Naive thymus-derived CD4-positive, alpha-beta T cell (primary cell): ENCODE measurements around the gene ARIH1. TPM values are rescaled to one million over a fixed set of nuclear protein-coding genes. Genes with fewer than 3 reads are reported as not detected.
A peak's percentile ranks its signal among the peaks of the same experiment; 100 is the strongest.

Experiments used
- ATAC-seq: fragments of 150-1000 bp; cut with Tn5 transposase; 2 replicates; pipeline ENCODE4 v1.10.0; 2021; ENCODE audit warnings: mild to moderate bottlenecking, moderate library complexity
- CTCF ChIA-PET: fragments of 350-600 bp; sonication (Branson Sonifier 250); formaldehyde crosslinking; loops from one replicate; lab custom pipeline; 2021; ENCODE audit warnings: antibody characterized with exemption; lab: Charles Lee
- POLR2A ChIA-PET: fragments of 350-600 bp; sonication (Branson Sonifier 250); formaldehyde crosslinking; loops from one replicate; lab custom pipeline; 2021; ENCODE audit warnings: antibody characterized with exemption, inconsistent platforms; lab: Charles Lee
- DNase-seq, 9 donors: peaks; one replicate each; pipeline versions ENCODE4 v3.0.0 to v3.0.0-alpha.2; 2020 to 2022; ENCODE audit warnings: mixed read lengths in 1 of 9
- H3K27ac ChIP-seq: one replicate; pipeline ENCODE4 v1.7.0; 2013; ENCODE audit warnings: mild to moderate bottlenecking, low read depth, low read length, moderate library complexity
- H3K27me3 ChIP-seq, 2 donors: one replicate each; pipeline ENCODE4 v1.7.0; 2013; ENCODE audit warnings: low read length in 2 of 2, mild to moderate bottlenecking in 2 of 2, moderate library complexity in 2 of 2; ENCODE audit not compliant: control insufficient read depth in 2 of 2, insufficient read depth in 2 of 2
- H3K36me3 ChIP-seq, 3 experiments: 1 replicate in 2 of 3; 2 replicates in 1 of 3; pipeline ENCODE4 v1.7.0; 2013; ENCODE audit warnings: low read length in 3 of 3, mild to moderate bottlenecking in 3 of 3, moderate library complexity in 1 of 3; ENCODE audit not compliant: insufficient read depth in 3 of 3, control insufficient read depth in 2 of 3
- H3K4me1 ChIP-seq, 2 donors: one replicate each; pipeline ENCODE4 v1.7.0; 2013; ENCODE audit warnings: low read length in 2 of 2, mild to moderate bottlenecking in 2 of 2, moderate library complexity in 1 of 2; ENCODE audit not compliant: control insufficient read depth in 2 of 2, insufficient read depth in 2 of 2
- H3K4me3 ChIP-seq: 2 replicates; pipeline ENCODE4 v1.7.0; 2013; ENCODE audit warnings: mild to moderate bottlenecking, low read length
- H3K9me3 ChIP-seq, 3 experiments: 1 replicate in 2 of 3; 2 replicates in 1 of 3; pipeline ENCODE4 v1.7.0; 2013; ENCODE audit warnings: low read length in 3 of 3; ENCODE audit not compliant: control insufficient read depth in 2 of 3
- H3K27ac Mint-ChIP-seq, 9 donors: one replicate each; pipeline ENCODE4 v1.8.0; 2020 to 2022; ENCODE audit warnings: mixed read lengths in 9 of 9, mild to moderate bottlenecking in 8 of 9, moderate library complexity in 5 of 9, inconsistent platforms in 2 of 9
- H3K27me3 Mint-ChIP-seq, 5 donors: one replicate each; pipeline ENCODE4 v1.8.0; 2021 to 2022; ENCODE audit warnings: mixed read lengths in 5 of 5, mild to moderate bottlenecking in 1 of 5
- H3K36me3 Mint-ChIP-seq, 5 donors: one replicate each; pipeline ENCODE4 v1.8.0; 2020 to 2022; ENCODE audit warnings: mixed read lengths in 5 of 5, mild to moderate bottlenecking in 3 of 5, inconsistent platforms in 1 of 5
- H3K4me1 Mint-ChIP-seq, 7 donors: one replicate each; pipeline ENCODE4 v1.8.0; 2020 to 2022; ENCODE audit warnings: mixed read lengths in 7 of 7, mild to moderate bottlenecking in 3 of 7, inconsistent platforms in 1 of 7
- H3K4me3 Mint-ChIP-seq, 10 donors: one replicate each; pipeline ENCODE4 v1.8.0; 2020 to 2022; ENCODE audit warnings: mild to moderate bottlenecking in 10 of 10, mixed read lengths in 10 of 10, moderate library complexity in 6 of 10, inconsistent platforms in 2 of 10
- H3K9me3 Mint-ChIP-seq, 11 donors: one replicate each; pipeline ENCODE4 v1.8.0; 2020 to 2022; ENCODE audit warnings: mixed read lengths in 11 of 11, mild to moderate bottlenecking in 4 of 11, inconsistent platforms in 1 of 11, moderate library complexity in 1 of 11
- intact Hi-C, 2 donors: fragments of 100-400 bp; cut with micrococcal nuclease; formaldehyde crosslinking; loops; one replicate each; pipeline ENCODE4 v1.15.1; 2023
- polyA plus RNA-seq, 2 donors: library from polyadenylated mRNA; unstranded; fragments of 300-500 nt; fragmentation: Illumina TruSeq; gene quantifications; one replicate each; pipeline ENCODE4 v1.2.3, GENCODE V29; 2021
- total RNA-seq, 6 experiments: library from RNA in 5 of 6; stranded (reverse) in 5 of 6; gene quantifications; 1 replicate in 5 of 6; 2 replicates in 1 of 6; pipeline ENCODE4 v1.2.3 and lab custom pipeline; 2021 to 2026

Gene ARIH1
- total and polyA plus RNA-seq, 7 experiments from 2014 or later: 20.1 to 191 (median 179) TPM

DNA sequence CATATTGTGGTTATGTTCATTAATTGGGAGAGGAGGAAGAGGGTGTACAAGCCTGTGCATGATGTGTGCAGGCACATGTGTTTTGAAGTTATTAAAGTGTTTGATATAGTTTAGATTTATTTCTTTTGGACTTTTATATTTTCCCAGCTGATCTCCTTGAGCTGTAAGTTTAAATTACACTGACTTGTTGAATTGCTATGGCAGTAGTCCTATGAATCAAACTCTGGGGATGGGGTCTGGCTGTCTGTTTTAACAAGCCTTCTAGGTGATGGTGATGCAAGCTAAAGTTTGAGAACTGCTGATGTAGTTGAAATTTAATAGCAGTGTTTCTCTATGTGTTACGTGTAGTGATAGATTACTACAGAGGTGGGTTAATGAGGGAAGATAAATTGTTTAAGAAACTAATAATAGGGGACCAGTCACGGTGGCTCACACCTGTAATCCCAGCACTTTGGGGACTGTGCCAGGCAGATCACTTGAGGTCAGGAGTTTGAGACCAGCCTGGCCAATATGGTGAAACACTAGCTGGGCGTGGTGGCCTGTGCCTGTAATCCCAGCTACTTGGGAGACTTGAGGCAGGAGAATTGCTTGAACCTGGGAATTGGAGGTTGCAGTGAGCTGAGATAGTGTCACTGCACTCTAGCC, 7.0 kb downstream of the ARIH1 start:
- Mint-ChIP-seq H3K36me3 (peaks cover 4 to 39% (median 27%) of the 10 kb centered on the region in 5 donors), H3K9me3 (peaks cover 0 to 2% (median 0%) of the 10 kb centered on the region in 11 donors), H3K4me3 (peak overlapping the region in 9 of 10 donors; percentile 18 to 95 (median 64)), H3K27me3 (no peaks in the 10 kb centered on the region), H3K4me1 (peaks cover 37 to 99% (median 81%) of the 10 kb centered on the region in 7 donors), H3K27ac (peak overlapping the region in 7 of 9 donors; percentile 0 to 78 (median 39))
- Histone ChIP-seq H3K27me3 (no peaks in the 10 kb centered on the region), H3K4me1 (peaks cover 48 to 54% of the 10 kb centered on the region in 2 donors), H3K9me3 (no peaks in the 10 kb centered on the region), H3K4me3 (no peak overlapping the region), H3K27ac (no peak overlapping the region), H3K36me3 (peaks cover 0 to 3% (median 0%) of the 10 kb centered on the region in 3 experiments)
- intact Hi-C loops: no loop called here
- DNase-seq (no peak), ATAC-seq (no peak)
- ChIA-PET CTCF (interaction anchor here (1.5 kb wide), 1 partner anchor 13 kb away, joined by 4 read pairs; no protein-coding TSS in a partner anchor), POLR2A (no interaction called here)

GRCh38 chr15:72482275-72482674, 8.1 kb downstream of the ARIH1 start:
- POLR2A ChIA-PET: interaction anchor here (0.6 to 1.8 kb wide), 3 partner anchors 9 to 251 kb away, joined by 3 to 5 read pairs (median 3); partner anchors contain the start of genes ARIH1 and PKM
- Mint-ChIP-seq H3K27me3 (no peaks in the 10 kb centered on the region), H3K36me3 (peaks cover 4 to 34% (median 18%) of the 10 kb centered on the region in 5 donors), H3K27ac (peak overlapping the region in 2 of 9 donors; percentile 13 to 39), H3K4me3 (peak overlapping the region in 9 of 10 donors; percentile 0 to 77 (median 52)), H3K9me3 (peaks cover 0 to 2% (median 0%) of the 10 kb centered on the region in 11 donors), H3K4me1 (peaks cover 26 to 98% (median 76%) of the 10 kb centered on the region in 7 donors)
- DNase-seq (no peak), ATAC-seq (no peak)
- CTCF ChIA-PET: interaction anchor here (0.7 to 1.5 kb wide), 2 partner anchors 9 to 12 kb away, joined by 3 to 4 read pairs; no protein-coding TSS in a partner anchor
- Histone ChIP-seq H3K36me3 (peaks cover 0 to 3% (median 0%) of the 10 kb centered on the region in 3 experiments), H3K27me3 (no peaks in the 10 kb centered on the region), H3K9me3 (no peaks in the 10 kb centered on the region), H3K27ac (no peak overlapping the region), H3K4me1 (peaks cover 44 to 46% of the 10 kb centered on the region in 2 donors), H3K4me3 (no peak overlapping the region)
- intact Hi-C loops: no loop called here

DNA sequence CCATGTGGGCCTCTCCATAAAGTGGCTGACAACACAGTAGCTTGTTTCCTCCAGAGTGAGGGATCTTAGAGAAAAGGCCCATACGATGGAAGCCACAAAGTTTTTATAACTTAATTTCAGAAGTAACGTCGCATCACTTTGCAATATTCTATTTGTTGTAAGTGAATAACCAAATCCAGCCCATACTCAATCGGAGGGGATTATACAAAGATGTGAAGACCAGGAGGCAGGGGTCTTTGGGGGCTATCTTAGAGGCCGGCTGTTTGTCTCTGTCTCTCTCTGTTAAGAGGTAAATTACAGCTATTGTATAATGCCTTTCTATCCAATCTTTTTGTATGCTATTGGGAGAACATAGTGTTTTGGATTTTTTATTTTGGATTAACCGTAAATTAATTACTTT, 9.1 kb downstream of the ARIH1 start:
- Histone ChIP-seq H3K9me3 (no peaks in the 10 kb centered on the region), H3K27ac (no peak overlapping the region), H3K36me3 (no peaks in the 10 kb centered on the region), H3K4me1 (peaks cover 42 to 48% of the 10 kb centered on the region in 2 donors), H3K27me3 (no peaks in the 10 kb centered on the region), H3K4me3 (no peak overlapping the region)
- H3K36me3 Mint-ChIP-seq: peaks cover 4 to 38% (median 17%) of the 10 kb centered on the region in 5 donors
- DNase-seq: no peak
- no peaks in the 10 kb centered on the region for H3K27me3 Mint-ChIP-seq
- CTCF ChIA-PET: interaction anchor here (0.6 kb wide), 1 partner anchor 21 kb away, joined by 3 read pairs; no protein-coding TSS in a partner anchor
- POLR2A ChIA-PET: interaction anchor here (0.8 to 1.8 kb wide), 3 partner anchors 10 to 107 kb away, joined by 3 to 5 read pairs (median 3); partner anchors contain the start of genes ARIH1 and HEXA
- peaks cover 0 to 2% (median 0%) of the 10 kb centered on the region in 11 donors for H3K9me3 Mint-ChIP-seq
- ATAC-seq: no peak
- intact Hi-C loops: no loop called here
- H3K4me3 Mint-ChIP-seq: peak overlapping the region in 9 of 10 donors; percentile 16 to 77 (median 52)
- peak overlapping the region in 1 of 9 donors; percentile 52 for H3K27ac Mint-ChIP-seq
- peaks cover 28 to 99% (median 83%) of the 10 kb centered on the region in 7 donors for H3K4me1 Mint-ChIP-seq

DNA sequence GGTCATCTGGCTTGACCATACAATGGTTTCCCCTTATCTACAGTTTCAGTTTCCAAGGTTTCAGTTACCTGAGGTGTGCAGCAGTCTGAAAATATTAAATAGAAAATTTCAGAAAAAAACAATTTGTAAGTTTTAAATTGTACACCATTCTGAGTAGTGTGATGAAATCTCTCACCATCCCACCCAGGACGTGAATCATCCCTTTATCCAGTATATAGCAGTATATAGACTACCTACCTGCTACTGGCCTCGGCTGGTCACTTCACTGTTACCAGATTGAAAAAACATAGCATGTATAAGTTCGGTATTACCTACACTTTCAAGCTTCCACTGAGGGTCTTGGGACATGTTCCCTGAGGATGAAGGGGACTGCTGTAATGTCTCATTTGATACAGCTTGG, 12.0 kb downstream of the ARIH1 start:
- no peak for DNase-seq
- Histone ChIP-seq H3K27me3 (no peaks in the 10 kb centered on the region), H3K4me3 (no peak overlapping the region), H3K4me1 (peaks cover 38 to 45% of the 10 kb centered on the region in 2 donors), H3K27ac (no peak overlapping the region), H3K9me3 (no peaks in the 10 kb centered on the region), H3K36me3 (peaks cover 0 to 5% (median 0%) of the 10 kb centered on the region in 3 experiments)
- POLR2A ChIA-PET: interaction anchor here (1.3 kb wide), 1 partner anchor 13 kb away, joined by 8 read pairs; no protein-coding TSS in a partner anchor
- CTCF ChIA-PET: interaction anchor here (0.6 to 1.4 kb wide), 3 partner anchors 11 to 286 kb away, joined by 3 to 8 read pairs (median 4); no protein-coding TSS in a partner anchor
- Mint-ChIP-seq H3K9me3 (no peaks in the 10 kb centered on the region), H3K27ac (no peak overlapping the region), H3K36me3 (peaks cover 0 to 22% (median 8%) of the 10 kb centered on the region in 5 donors), H3K4me3 (peak overlapping the region in 2 of 10 donors; percentile 37 to 52), H3K27me3 (no peaks in the 10 kb centered on the region), H3K4me1 (peaks cover 24 to 98% (median 85%) of the 10 kb centered on the region in 7 donors)
- ATAC-seq: peak; percentile 22
- intact Hi-C loops: no loop called here

DNA sequence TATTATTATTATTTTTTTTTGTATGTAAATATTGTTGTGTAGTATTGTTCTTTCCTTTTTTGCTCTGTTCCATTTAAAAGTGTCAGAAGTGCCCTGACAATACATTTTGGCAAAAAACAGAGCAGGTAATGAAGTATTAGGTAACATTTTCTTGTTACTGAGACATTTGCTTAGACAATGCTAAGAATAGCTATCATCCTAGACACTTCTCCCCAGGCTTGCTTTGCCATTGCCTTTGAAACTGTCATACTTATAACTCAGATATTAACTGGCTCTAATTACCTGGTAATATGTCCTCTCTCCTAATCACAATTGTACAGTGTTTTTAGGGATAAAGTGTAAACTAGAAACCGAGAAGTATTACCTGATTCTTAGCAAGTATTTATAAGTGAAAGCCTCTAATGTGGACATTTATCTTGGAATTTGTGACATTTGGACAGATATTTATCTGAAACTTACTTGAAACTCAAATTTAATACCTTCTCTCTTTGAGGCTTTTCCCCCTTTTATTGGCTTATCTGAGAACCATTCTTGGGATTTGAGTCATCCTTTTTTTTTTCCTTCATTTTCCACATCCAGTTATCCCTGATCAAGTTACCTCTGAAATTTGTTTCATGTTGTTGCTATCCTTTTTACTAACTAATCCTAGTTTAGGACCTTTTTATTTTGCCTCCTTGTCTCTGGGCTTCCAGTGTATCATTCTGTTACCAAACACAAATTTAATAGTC, 13.1 kb downstream of the ARIH1 start:
- Mint-ChIP-seq H3K4me3 (peak overlapping the region in 7 of 10 donors; percentile 10 to 54 (median 20)), H3K9me3 (no peaks in the 10 kb centered on the region), H3K36me3 (peaks cover 0 to 21% (median 7%) of the 10 kb centered on the region in 5 donors), H3K27ac (peak overlapping the region in 2 of 9 donors; percentile 33 to 48), H3K4me1 (peaks cover 20 to 98% (median 87%) of the 10 kb centered on the region in 7 donors), H3K27me3 (no peaks in the 10 kb centered on the region)
- no peak overlapping the region for H3K27ac ChIP-seq
- no peaks in the 10 kb centered on the region for H3K9me3 ChIP-seq
- POLR2A ChIA-PET: interaction anchor here (2.7 kb wide), 1 partner anchor 12 kb away, joined by 6 read pairs; no protein-coding TSS in a partner anchor
- CTCF ChIA-PET: no interaction called here
- peaks cover 36 to 37% of the 10 kb centered on the region in 2 donors for H3K4me1 ChIP-seq
- intact Hi-C loops: no loop called here
- DNase-seq (no peak), ATAC-seq (no peak)
- no peak overlapping the region for H3K4me3 ChIP-seq
- H3K27me3 ChIP-seq: no peaks in the 10 kb centered on the region
- H3K36me3 ChIP-seq: peaks cover 0 to 5% (median 0%) of the 10 kb centered on the region in 3 experiments

DNA sequence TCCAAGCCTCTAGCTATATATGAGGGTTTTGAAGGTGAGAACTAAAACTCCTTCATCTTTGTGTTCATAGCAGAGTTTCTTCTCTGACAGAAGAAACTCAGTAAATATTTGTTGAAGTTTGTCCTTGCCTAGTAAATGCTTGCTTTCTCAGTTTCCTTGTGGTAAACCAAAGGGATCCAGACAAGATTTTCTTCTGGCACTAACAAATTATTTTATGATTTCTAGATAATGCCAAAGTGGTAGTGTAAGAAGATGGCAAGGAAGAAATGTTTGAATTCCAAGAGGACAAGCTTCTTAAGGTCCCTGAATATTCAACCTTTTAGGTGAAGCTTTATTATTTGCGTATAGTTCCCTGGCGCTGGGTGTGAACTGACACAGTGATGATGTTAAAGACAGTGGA, 14.4 kb downstream of the ARIH1 start:
- ChIA-PET POLR2A (interaction anchor here (0.7 to 2.7 kb wide), 2 partner anchors 13 to 84 kb away, joined by 3 to 6 read pairs; no protein-coding TSS in a partner anchor), CTCF (interaction anchor here (0.6 kb wide), 1 partner anchor 33 kb away, joined by 4 read pairs; no protein-coding TSS in a partner anchor)
- DNase-seq (no peak), ATAC-seq (no peak)
- peaks cover 0 to 5% (median 0%) of the 10 kb centered on the region in 3 experiments for H3K36me3 ChIP-seq
- Mint-ChIP-seq H3K4me3 (peak overlapping the region in 5 of 10 donors; percentile 30 to 73 (median 52)), H3K27me3 (no peaks in the 10 kb centered on the region), H3K27ac (peak overlapping the region in 1 of 9 donors; percentile 20), H3K4me1 (peaks cover 18 to 96% (median 84%) of the 10 kb centered on the region in 7 donors), H3K36me3 (peaks cover 0 to 18% (median 7%) of the 10 kb centered on the region in 5 donors), H3K9me3 (no peaks in the 10 kb centered on the region)
- intact Hi-C loops: no loop called here
- H3K27me3 ChIP-seq: no peaks in the 10 kb centered on the region
- H3K9me3 ChIP-seq: no peaks in the 10 kb centered on the region
- H3K27ac ChIP-seq: no peak overlapping the region
- no peak overlapping the region for H3K4me3 ChIP-seq
- H3K4me1 ChIP-seq: peaks cover 35 to 40% of the 10 kb centered on the region in 2 donors
